Activated CD8-positive, alpha-beta T cell treated with anti-CD3 and anti-CD28 coated beads for 36 hours (primary cell): ENCODE measurements around the gene C10orf53. TPM values are rescaled to one million over a fixed set of nuclear protein-coding genes. Genes with fewer than 3 reads are reported as not detected.

Experiments
- ATAC-seq: fragments of 200-7000 bp; cut with Tn5 transposase; one replicate; pipeline ENCODE4 v1.10.0; 2021; ENCODE audit warnings: mild to moderate bottlenecking, moderate library complexity
- CTCF ChIA-PET: fragments of 350-600 bp; sonication (Branson Sonifier 250); formaldehyde crosslinking; loops from one replicate; lab custom pipeline; 2021; ENCODE audit warnings: antibody characterized with exemption; lab: Charles Lee
- POLR2A ChIA-PET: fragments of 350-600 bp; sonication (Branson Sonifier 250); formaldehyde crosslinking; loops from one replicate; lab custom pipeline; 2021; ENCODE audit warnings: antibody characterized with exemption; lab: Charles Lee
- DNase-seq: peaks from one replicate; pipeline ENCODE4 v3.0.0-alpha.2; 2020
- H3K27ac Mint-ChIP-seq: one replicate; pipeline ENCODE4 v1.8.0; 2021; ENCODE audit warnings: mild to moderate bottlenecking, mixed read lengths
- H3K27me3 Mint-ChIP-seq: one replicate; pipeline ENCODE4 v1.8.0; 2021; ENCODE audit warnings: mixed read lengths
- H3K36me3 Mint-ChIP-seq: one replicate; pipeline ENCODE4 v1.8.0; 2021; ENCODE audit warnings: low read depth, mixed read lengths
- H3K4me1 Mint-ChIP-seq: one replicate; pipeline ENCODE4 v1.8.0; 2021; ENCODE audit warnings: low read depth, mixed read lengths
- H3K4me3 Mint-ChIP-seq: one replicate; pipeline ENCODE4 v1.8.0; 2021; ENCODE audit warnings: mild to moderate bottlenecking, moderate library complexity, mixed read lengths
- H3K9me3 Mint-ChIP-seq: one replicate; pipeline ENCODE4 v1.8.0; 2021; ENCODE audit warnings: mixed read lengths
- intact Hi-C: fragments of 100-400 bp; cut with micrococcal nuclease; formaldehyde crosslinking; loops from one replicate; pipeline ENCODE4 v1.10.0; 2022
- total RNA-seq, 2 experiments: library from RNA; stranded (reverse); gene quantifications; one replicate each; pipeline ENCODE4 v1.2.3, GENCODE V29; 2021
- TF ChIP-seq, protein P1 (sequence below): fragments of 200-600 bp; IDR thresholded peaks from one replicate; pipeline ENCODE4 v1.8.0; 2022; ENCODE audit warnings: antibody characterized with exemption, mild to moderate bottlenecking

Gene C10orf53
- total RNA-seq, 2 experiments from 2014 or later: not detected

- H3K4me1 Mint-ChIP-seq: no peaks in the 10 kb centered on the region
Observed at GRCh38 chr10:49742683-49743463, 63.4 kb downstream of the C10orf53 start.

DNA sequence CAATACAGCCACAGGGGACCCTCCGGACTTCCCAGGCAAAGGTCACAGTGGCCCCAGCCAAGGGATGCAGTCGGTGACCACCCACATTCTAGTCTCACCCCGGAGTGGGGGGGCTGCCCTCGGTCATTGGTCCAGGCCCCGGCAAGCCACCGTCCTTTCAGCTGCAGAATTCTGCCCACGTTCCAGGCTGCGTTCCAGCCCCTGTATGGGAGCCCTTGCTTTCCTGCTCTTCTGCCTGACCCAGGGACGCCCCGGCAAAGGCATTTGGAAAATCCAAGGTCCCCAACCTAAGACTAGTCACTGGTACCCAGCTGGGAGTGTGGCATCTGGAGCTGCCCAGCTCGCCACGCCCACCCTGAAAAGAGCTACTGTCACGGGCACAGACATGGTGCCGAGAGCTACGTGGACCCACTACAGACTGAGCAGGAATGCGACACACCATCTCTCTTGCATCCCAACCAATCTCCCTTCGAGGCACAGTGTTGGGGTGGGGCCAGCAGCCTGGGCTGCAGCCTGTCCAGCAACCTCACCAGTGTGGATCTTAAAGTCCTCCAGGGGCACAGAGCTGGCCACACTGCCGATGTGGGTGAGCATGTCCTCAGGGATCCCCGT, 64.1 kb downstream of the C10orf53 start:
- Mint-ChIP-seq H3K4me3 (no peak overlapping the region), H3K36me3 (no peaks in the 10 kb centered on the region), H3K4me1 (no peaks in the 10 kb centered on the region), H3K27ac (no peak overlapping the region), H3K9me3 (no peaks in the 10 kb centered on the region), H3K27me3 (no peaks in the 10 kb centered on the region)
- ATAC-seq: no peak
- POLR2A ChIA-PET: no interaction called here
- TF ChIP-seq, protein P1, sequence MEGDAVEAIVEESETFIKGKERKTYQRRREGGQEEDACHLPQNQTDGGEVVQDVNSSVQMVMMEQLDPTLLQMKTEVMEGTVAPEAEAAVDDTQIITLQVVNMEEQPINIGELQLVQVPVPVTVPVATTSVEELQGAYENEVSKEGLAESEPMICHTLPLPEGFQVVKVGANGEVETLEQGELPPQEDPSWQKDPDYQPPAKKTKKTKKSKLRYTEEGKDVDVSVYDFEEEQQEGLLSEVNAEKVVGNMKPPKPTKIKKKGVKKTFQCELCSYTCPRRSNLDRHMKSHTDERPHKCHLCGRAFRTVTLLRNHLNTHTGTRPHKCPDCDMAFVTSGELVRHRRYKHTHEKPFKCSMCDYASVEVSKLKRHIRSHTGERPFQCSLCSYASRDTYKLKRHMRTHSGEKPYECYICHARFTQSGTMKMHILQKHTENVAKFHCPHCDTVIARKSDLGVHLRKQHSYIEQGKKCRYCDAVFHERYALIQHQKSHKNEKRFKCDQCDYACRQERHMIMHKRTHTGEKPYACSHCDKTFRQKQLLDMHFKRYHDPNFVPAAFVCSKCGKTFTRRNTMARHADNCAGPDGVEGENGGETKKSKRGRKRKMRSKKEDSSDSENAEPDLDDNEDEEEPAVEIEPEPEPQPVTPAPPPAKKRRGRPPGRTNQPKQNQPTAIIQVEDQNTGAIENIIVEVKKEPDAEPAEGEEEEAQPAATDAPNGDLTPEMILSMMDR: no peak
- intact Hi-C loops: loop anchor here (10.0 kb wide), 1 partner anchor 149 kb away; no protein-coding TSS in a partner anchor
- CTCF ChIA-PET: no interaction called here
- no peak for DNase-seq

More at GRCh38 chr10:49742683-49743463, 63.4 kb downstream of the C10orf53 start:
- POLR2A ChIA-PET: no interaction called here
- H3K36me3 Mint-ChIP-seq: no peaks in the 10 kb centered on the region
- no peak overlapping the region for H3K27ac Mint-ChIP-seq
- CTCF ChIA-PET: no interaction called here
- TF ChIP-seq, protein P1: no peak
- no peaks in the 10 kb centered on the region for H3K9me3 Mint-ChIP-seq
- ATAC-seq: no peak
- no peak for DNase-seq
- intact Hi-C loops: loop anchor here (10.0 kb wide), 1 partner anchor 148 kb away; no protein-coding TSS in a partner anchor
- no peaks in the 10 kb centered on the region for H3K27me3 Mint-ChIP-seq
- no peak overlapping the region for H3K4me3 Mint-ChIP-seq

DNA sequence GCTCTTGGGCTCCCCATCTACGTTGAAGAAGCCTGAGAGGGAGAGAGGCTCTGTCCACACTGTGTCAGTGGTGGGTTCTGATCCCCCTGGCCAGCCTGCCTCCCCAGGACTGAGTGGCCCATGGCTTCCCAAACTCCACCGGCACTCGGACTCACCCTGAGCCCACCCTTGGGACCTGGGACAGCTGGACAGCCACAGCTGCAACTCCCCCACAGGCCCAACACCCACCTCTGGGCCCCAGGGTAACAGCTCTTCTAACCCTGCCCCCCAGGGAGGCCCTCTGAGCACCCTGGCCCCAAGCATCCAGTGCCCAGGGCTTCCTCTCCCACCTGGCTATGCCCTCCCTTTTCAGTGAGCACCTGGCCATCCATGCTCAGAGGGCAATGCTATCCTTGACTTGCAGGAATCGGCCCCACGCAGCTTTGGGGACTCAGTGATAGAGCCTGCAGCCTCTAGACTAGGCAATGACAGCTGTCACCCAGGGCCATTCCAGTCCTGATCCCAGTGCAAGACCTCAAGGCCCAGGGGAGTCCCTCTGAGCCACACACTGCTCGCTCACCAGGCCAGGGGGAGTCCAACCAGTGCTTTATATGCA, 64.7 kb downstream of the C10orf53 start:
- H3K4me3 Mint-ChIP-seq: no peak overlapping the region
- DNase-seq (no peak), ATAC-seq (no peak)
- no peaks in the 10 kb centered on the region for H3K36me3 Mint-ChIP-seq
- TF ChIP-seq, protein P1: no peak
- no peak overlapping the region for H3K27ac Mint-ChIP-seq
- no peaks in the 10 kb centered on the region for H3K27me3 Mint-ChIP-seq
- ChIA-PET CTCF (no interaction called here), POLR2A (no interaction called here)
- H3K4me1 Mint-ChIP-seq: no peaks in the 10 kb centered on the region
- no peaks in the 10 kb centered on the region for H3K9me3 Mint-ChIP-seq
- intact Hi-C loops: loop anchor here (10.0 kb wide), 1 partner anchor 149 kb away; no protein-coding TSS in a partner anchor

DNA sequence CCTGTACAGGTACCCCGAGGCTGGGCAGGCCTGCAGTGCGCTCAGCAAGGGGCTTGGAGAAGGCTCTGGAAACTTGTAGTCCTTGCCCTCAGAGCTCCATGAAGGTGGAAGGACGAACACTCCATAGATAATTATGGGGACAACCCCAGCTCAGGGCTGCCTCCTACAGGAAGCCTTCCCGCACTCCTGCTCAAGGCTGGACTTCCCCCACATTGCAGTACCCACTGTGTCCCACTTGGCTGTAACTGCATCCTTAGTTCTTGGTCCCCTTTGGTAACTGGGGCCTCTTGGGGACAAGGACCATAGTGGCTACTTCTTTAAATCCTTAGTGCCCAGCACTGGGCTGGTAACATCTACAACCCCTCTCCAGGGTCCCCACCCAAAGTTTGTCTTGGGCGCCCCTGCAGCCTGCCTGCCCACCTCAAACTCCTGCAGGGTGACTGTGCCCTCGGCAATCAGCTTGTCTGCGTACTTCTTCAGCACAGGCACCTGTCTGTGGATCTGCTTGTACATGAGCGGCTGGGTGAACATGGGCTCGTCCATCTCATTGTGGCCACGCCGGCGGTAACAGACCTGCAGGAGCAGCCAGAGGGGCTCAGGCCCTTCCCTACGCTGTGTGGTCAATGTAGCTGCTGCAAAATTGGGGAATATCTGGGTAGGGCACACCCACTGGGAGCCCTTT, 65.6 kb downstream of the C10orf53 start:
- H3K9me3 Mint-ChIP-seq: no peaks in the 10 kb centered on the region
- ChIA-PET POLR2A (no interaction called here), CTCF (no interaction called here)
- TF ChIP-seq, protein P1: no peak
- no peaks in the 10 kb centered on the region for H3K4me1 Mint-ChIP-seq
- ATAC-seq (no peak), DNase-seq (no peak)
- no peak overlapping the region for H3K4me3 Mint-ChIP-seq
- intact Hi-C loops: loop anchor here (10.0 kb wide), 1 partner anchor 150 kb away; no protein-coding TSS in a partner anchor
- no peaks in the 10 kb centered on the region for H3K36me3 Mint-ChIP-seq
- H3K27me3 Mint-ChIP-seq: no peaks in the 10 kb centered on the region
- H3K27ac Mint-ChIP-seq: no peak overlapping the region
